OCI-LY7 (cell line): ENCODE data around the gene KIF16B.

Experiments
- CTCF ChIP-seq: fragments of 200-600 bp; sonication (generic); conservative IDR thresholded peaks from 2 replicates; pipeline ENCODE4 v1.5.1; 2014; ENCODE audit warnings: mild to moderate bottlenecking, antibody characterized with exemption, low read length, moderate library complexity, mixed read lengths
- EZH2phosphoT487 ChIP-seq: fragments of 200-600 bp; sonication (generic); IDR thresholded peaks from 2 replicates; pipeline ENCODE4 v1.6.1; 2018; ENCODE audit warnings: low read depth, borderline replicate concordance, mild to moderate bottlenecking, mixed run types, antibody characterized with exemption, low read length, moderate library complexity, mixed read lengths

GRCh38 chr20:16369441-16369840 is 203.8 kb downstream of the KIF16B start:
- TF ChIP-seq CTCF, result no peak
- TF ChIP-seq EZH2phosphoT487, result no peak
